ENCODE measurements around the gene PPFIA4.
"Not testable (repeated sequence)": the region's sequence is repeated elsewhere in the genome, so short reads cannot be mapped to it uniquely, and the experiment has no call there.

Gene PPFIA4

DNA sequence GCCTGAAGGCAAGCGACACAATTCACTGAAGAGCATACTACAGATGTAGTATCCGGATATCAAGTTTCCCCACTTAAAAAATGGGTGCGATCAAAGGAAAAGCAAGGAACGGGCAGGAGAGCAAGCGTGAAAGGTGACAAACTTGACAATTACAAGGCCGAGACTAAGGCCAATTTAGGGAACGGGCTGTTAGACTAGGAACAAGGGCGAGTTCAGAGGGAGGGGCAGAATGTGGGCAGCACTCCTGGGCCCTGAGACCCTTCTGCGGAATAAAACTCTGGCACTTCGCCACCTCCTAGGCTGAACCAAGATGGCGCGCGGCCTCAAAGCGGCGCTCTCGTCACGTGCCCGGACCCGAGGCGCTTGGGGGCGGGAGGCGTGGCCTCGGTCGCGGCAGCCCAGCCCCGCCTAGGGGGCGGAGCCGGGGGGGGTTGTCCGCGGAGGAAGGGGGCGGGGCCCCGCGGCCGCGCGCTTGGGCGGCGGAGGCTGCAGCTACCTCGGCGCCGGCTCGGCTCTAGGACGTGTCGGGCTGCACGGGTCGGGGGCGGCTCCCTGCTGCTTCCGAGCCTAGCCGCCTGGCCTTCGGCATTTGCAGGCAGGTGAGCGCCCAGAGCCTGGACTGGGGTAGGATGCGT is at the start of gene PPFIA4:
PPFIA4 (plus strand) TSS at position 461 of the 635 bp plus-strand sequence. CDS start 12,518 bp downstream, outside the sequence.
- peak; percentile 54 to 73 for DNase-seq (ENCODE audit: low read depth in 2 of 2)

- no peak for DNase-seq (ENCODE audit: low read depth in 2 of 2)
These were observed 49.7 kb upstream of the PPFIA4 start for GRCh38 chr1:202976633-202977032.

DNA sequence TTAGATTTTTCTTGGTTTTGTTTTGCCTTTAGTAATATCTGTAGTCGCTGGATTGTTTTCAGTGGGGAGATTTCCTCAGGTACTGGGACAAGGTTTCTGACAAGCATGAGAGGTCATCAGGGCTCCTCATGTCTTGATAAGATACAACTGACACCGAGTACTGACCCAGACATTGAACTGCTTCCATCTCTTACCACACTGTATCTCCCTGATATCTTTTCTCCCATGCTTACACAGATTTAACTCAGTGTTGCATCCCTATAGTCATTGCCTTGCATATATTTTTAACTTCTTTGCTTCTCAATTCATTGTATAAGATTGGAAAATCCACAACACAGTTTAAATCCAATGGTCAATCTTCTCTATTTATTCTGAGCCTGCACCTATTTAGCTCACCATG is 46.8 kb upstream of the PPFIA4 start:
- DNase-seq (ENCODE audit: low read depth in 2 of 2), result no peak

DNA sequence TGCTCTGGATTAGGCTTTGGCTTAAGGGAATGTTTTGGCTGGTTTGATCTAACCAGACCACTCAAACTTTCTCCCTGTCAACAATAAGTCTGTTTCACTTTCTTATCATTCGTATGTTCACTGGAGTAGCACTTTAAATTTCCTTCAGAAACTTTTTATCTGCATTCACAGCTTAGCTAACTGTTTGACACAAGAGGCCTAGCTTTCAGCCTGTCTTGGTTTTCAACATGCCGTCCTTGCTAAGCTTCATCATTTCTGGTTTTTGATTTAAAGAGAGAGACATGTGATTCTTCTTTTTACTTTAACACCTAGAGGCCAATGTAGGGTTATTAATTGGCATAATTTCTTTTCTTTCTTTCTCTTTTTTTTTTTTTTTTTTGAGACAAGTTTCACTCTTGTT is 44.4 kb upstream of the PPFIA4 start:
- DNase-seq (ENCODE audit: low read depth in 2 of 2), result no peak

- DNase-seq (ENCODE audit: low read depth in 2 of 2), result no peak
These were observed 43.4 kb upstream of the PPFIA4 start for GRCh38 chr1:202982715-202983430.

- not testable (repeated sequence) for DNase-seq (ENCODE audit: low read depth in 2 of 2)
These were observed 40.2 kb upstream of the PPFIA4 start for GRCh38 chr1:202986120-202986519.

DNA sequence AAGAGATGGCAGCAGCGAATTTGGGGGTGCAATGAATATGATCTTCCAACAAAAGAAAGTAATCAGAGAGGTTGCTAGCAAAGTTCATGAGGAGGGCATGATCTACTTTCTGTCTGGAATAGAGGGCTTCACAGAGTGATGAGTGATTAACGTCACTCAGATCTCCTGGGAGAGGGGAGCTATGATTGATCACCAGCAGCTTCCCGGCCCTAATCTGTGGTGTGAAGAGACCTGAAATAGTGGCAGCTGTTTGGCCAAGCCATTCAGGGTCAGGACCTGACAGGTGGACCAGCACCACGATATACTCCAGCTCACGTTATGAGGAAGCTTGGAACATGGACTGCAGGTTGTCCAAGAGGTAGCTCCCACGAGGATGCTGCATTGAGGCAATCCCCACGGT is 39.0 kb upstream of the PPFIA4 start:
- DNase-seq (ENCODE audit: low read depth in 2 of 2), result no peak

- DNase-seq (ENCODE audit: low read depth in 2 of 2), result no peak
These were observed 38.2 kb upstream of the PPFIA4 start for GRCh38 chr1:202987922-202988583.

- no peak for DNase-seq (ENCODE audit: low read depth in 2 of 2)
These were observed 36.4 kb upstream of the PPFIA4 start for GRCh38 chr1:202989879-202990278.

DNA sequence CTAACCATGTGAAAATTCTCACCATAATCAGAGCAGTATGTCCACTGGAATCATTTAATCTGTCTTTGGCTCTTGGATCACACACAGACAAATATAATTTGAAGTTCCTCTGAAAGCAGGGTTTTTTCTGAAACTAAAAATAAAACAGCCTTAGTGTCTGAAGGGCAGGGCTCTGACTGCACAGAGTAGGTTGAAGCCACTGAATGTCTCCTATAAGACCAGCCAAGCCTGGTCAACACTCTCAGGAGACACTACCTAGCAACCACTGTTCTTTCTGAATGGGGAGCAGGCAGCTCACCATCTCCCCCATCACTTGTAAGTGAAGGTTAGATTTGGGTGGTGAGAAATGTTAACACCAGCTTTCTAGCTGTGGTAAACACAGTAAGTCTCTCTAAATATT is 35.2 kb upstream of the PPFIA4 start:
- no peak for DNase-seq (ENCODE audit: low read depth in 2 of 2)

- DNase-seq (ENCODE audit: low read depth in 2 of 2), result no peak
These were observed 31.5 kb upstream of the PPFIA4 start for GRCh38 chr1:202994756-202995155.

DNA sequence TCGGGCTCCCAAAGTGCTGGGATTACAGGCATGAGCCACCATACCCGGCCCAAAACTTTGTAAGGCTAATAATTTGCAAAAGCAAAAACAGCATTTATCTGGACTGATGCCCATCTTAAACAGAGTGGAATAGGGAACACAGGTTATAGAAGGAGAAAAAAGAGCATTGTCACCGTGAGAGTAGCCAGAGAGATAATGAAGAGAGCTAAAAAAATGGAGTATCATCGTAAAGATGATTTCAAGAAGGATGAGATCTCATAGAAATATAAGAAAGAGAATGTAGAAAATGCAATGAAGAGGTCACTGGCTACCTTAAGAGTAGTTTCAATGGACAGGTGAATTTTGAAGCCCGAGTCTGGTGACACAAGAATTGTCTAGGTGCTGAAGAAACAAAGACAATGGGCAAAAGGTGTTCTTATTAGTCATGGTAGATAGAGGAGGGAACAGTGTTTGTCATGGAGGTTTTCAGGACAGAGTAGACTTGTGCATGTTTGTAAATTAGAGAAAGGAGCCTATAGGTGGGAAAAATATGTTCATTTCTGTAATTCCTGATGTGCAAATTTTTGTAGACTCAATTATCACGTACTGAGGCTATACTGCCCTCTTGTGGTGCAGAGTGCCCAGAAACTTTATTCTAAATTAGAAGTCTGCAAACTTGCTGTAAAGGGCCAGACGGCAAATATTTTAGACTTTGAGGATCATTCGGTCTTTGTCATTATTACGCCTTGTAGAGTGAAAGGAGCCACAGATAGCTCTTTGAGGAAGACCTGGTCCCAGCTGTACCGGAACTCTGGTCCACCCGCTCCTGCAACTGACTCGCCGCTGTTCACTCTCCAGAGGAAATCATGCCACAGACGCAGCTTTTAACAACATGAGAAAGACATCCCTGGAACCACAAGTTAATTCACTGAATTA is 27.2 kb upstream of the PPFIA4 start:
- DNase-seq (ENCODE audit: low read depth in 2 of 2), result peak in 1 of 2 donors; percentile 18

GRCh38 chr1:203000217-203000944 is 25.9 kb upstream of the PPFIA4 start:
- DNase-seq (ENCODE audit: low read depth in 2 of 2), result no peak

DNA sequence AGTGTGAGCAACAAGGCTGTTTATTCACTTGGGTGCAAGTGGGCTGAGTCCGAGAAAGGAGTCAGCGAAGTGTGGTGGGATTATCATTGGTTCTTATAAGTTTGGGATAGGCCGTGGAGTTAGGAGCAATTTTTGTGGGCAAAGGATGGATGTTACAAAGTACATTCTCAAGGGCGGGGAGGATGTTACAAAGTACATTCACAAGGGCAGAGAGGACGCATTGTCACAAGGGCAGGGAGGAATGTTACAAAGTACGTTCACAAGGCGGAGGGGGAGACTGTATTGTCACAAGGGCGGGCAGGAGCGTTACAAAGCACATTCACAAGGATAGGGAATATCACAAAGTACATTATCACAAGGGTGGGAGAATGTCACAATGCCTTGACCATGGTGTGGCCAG is 24.3 kb upstream of the PPFIA4 start:
- DNase-seq (ENCODE audit: low read depth in 2 of 2), result no peak

DNA sequence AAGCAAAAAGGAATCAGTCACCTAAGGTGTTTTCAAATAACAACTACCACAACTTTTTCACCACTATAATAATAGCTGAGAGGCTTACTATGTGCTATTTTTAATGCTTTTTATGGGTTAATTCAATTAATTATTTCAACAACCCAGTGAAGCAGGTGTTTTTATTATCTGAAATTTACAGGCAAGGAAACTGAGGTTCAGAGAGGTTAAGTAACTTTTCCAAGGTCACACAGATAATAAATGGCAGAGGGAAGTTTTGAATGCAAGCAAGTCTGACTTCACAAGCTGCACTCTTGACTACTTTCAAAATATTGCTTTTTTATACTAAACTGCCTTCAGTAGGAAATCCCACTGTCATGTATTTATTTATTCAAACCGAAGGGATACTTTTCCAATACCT is 23.3 kb upstream of the PPFIA4 start:
- DNase-seq (ENCODE audit: low read depth in 2 of 2), result no peak

- not testable (repeated sequence) for DNase-seq (ENCODE audit: low read depth in 2 of 2)
These were observed 20.7 kb upstream of the PPFIA4 start for GRCh38 chr1:203005395-203006142.

GRCh38 chr1:203006948-203007871 is 19.1 kb upstream of the PPFIA4 start, which contains the start of gene TMEM183A:
Gene TMEM183A (plus strand): TSS chr1:203007374. CDS start chr1:203007466, 92 bp downstream.
- peak; percentile 84 to 92 for DNase-seq (ENCODE audit: low read depth in 2 of 2)

GRCh38 chr1:203009185-203009584 is 17.1 kb upstream of the PPFIA4 start:
- no peak for DNase-seq (ENCODE audit: low read depth in 2 of 2)

GRCh38 chr1:203011582-203011981 is 14.7 kb upstream of the PPFIA4 start:
- no peak for DNase-seq (ENCODE audit: low read depth in 2 of 2)
